Peyer's patch (tissue), 4 donors: ENCODE measurements around the gene UBE2V1. TPM values are rescaled to one million over a fixed set of nuclear protein-coding genes. Genes with fewer than 3 reads are reported as not detected.

Experiments used
- DNase-seq, 3 donors: peaks; one replicate each; pipeline ENCODE4 v3.0.0-alpha.2; 2017 to 2019
- H3K27ac ChIP-seq, 4 donors: fragments of 200-600 bp; sonication (generic); one replicate each; pipeline ENCODE4 v1.5.1; 2016 to 2019
- H3K27me3 ChIP-seq, 2 donors: fragments of 200-600 bp; sonication (generic); one replicate each; pipeline ENCODE4 v1.5.1; 2019
- H3K36me3 ChIP-seq, 3 donors: fragments of 200-600 bp; sonication (generic); one replicate each; pipeline ENCODE4 v1.5.1; 2016 to 2019
- H3K4me1 ChIP-seq, 4 donors: fragments of 200-600 bp; sonication (generic); one replicate each; pipeline ENCODE4 v1.5.1; 2016 to 2019
- H3K4me3 ChIP-seq, 4 donors: fragments of 200-600 bp; sonication (generic); 1 replicate in 3 of 4; 2 replicates in 1 of 4; pipeline ENCODE4 v1.5.1; 2016 to 2019; ENCODE audit warnings: mild to moderate bottlenecking in 1 of 4
- H3K9me3 ChIP-seq, 4 donors: fragments of 200-600 bp; sonication (generic); one replicate each; pipeline ENCODE4 v1.5.1; 2016 to 2019; ENCODE audit warnings: mild to moderate bottlenecking in 1 of 4
- CTCF ChIP-seq, 6 experiments: fragments of 450-650 bp in 4 of 6; fragments of 200-600 bp in 2 of 6; sonication (generic) in 1 of 6; IDR thresholded peaks; one replicate each; pipeline ENCODE4 v1.5.1; 2017 to 2019; ENCODE audit warnings: antibody characterized with exemption in 6 of 6, mild to moderate bottlenecking in 3 of 6, moderate library complexity in 1 of 6
- POLR2A ChIP-seq, 2 donors: fragments of 450-650 bp; IDR thresholded peaks; one replicate each; pipeline ENCODE4 v1.5.1; 2017; ENCODE audit warnings: antibody characterized with exemption in 2 of 2, mild to moderate bottlenecking in 2 of 2, moderate library complexity in 2 of 2
- total RNA-seq, 4 donors: library from RNA; depleted of rRNA; stranded (reverse); fragments of >200 nt; gene quantifications; one replicate each; pipeline ENCODE4 v1.1.0, GENCODE V29; 2016

The UBE2V1 gene
- total RNA-seq, 4 donors from 2014 or later = 94.4 to 111 (median 105) TPM

DNA sequence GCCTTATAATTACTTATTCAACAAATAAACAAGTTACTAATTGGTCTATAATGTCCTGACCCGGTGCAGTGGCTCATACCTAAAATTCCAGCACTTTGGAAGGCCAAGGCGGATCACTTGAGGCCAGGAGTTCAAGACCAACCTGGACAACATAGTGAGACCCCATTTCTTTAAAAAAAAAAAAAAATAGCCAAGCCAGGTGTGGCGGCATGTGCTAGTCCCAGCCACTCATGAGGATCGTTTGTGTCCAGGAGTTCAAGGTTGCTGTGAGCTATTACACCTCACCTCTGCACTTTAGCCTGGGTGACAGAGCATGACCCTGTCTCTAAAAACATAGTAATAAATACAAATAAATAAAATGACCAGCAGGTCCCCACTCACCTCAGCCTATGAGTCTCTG lies 9.8 kb upstream of the UBE2V1 start:
- Histone ChIP-seq H3K4me3 (no peak overlapping the region), H3K36me3 (peaks cover 0 to 31% (median 0%) of the 10 kb centered on the region in 3 donors), H3K27ac (no peak overlapping the region), H3K9me3 (no peaks in the 10 kb centered on the region), H3K4me1 (peaks cover 0 to 12% (median 0%) of the 10 kb centered on the region in 4 donors), H3K27me3 (no peaks in the 10 kb centered on the region)
- TF ChIP-seq CTCF (IDR thresholded peaks at IDR 0.05) (no peak), POLR2A (IDR thresholded peaks at IDR 0.05) (no peak)
- no peak for DNase-seq

DNA sequence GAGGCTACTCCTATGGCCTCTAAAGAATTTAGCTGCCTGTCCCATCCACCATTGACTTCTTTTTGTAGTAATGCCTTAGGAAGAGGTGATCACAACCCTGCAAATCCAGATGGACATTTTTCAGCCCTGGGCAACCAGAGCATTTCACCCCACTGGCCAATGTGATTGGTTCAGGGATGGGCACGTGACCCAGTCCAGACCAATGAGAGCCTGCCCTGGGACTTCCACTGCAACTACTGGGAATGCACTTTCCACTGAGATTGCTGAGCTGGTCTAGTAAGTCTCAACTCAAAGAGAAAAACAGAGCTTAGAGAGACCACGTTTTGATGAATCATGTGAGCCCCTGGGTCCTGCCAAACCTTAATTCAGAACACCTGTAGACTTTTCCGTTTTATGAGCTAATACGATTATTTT lies 8.9 kb upstream of the UBE2V1 start:
- H3K27me3 ChIP-seq = no peaks in the 10 kb centered on the region
- peaks cover 0 to 27% (median 0%) of the 10 kb centered on the region in 3 donors for H3K36me3 ChIP-seq
- TF ChIP-seq CTCF (IDR thresholded peaks at IDR 0.05) = no peak
- no peak for TF ChIP-seq POLR2A (IDR thresholded peaks at IDR 0.05)
- no peak overlapping the region for H3K4me3 ChIP-seq
- no peaks in the 10 kb centered on the region for H3K9me3 ChIP-seq
- peaks cover 0 to 8% (median 0%) of the 10 kb centered on the region in 4 donors for H3K4me1 ChIP-seq
- DNase-seq = no peak
- no peak overlapping the region for H3K27ac ChIP-seq

DNA sequence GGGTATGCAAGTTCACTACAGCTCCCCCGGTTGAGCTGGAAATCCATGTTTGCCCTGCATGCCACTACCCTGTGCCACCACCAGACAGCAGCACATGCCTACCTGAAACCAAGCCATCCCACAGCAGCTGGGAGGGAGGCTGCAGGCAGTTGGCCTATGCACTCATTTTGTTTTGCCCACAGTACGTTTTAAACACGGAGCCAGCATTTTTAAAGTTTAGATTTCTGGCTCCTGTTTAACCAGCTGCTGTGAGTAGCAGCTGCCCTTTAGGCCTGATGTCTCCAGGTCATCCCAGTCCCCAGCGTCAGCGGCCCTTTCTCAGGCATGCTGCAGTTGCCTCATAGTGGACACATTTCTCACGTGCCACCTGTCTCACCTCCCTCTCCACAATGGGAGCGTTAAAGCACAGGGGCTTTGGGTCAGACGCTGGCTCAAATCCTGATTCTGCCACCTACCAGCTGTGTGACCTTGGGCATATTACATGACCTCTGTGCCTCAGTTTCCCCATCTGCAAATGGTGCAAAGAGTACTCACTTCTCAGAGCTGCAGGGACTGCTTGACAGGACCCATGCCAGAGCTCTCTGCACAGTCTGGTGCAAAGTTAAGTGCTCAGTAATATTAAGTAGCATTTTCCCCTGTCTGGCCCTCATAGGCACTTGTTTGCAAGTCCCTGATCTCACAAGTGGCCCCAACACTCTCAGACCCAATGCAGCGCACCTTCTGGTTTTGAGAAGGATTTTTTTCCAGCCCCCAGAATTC lies 8.2 kb upstream of the UBE2V1 start:
- H3K9me3 ChIP-seq = no peaks in the 10 kb centered on the region
- H3K36me3 ChIP-seq = peaks cover 0 to 20% (median 0%) of the 10 kb centered on the region in 3 donors
- no peaks in the 10 kb centered on the region for H3K27me3 ChIP-seq
- H3K27ac ChIP-seq = no peak overlapping the region
- H3K4me3 ChIP-seq = no peak overlapping the region
- TF ChIP-seq POLR2A (IDR thresholded peaks at IDR 0.05) (no peak), CTCF (IDR thresholded peaks at IDR 0.05) (peak; percentile 57 to 96 (median 82))
- peaks cover 0 to 4% (median 0%) of the 10 kb centered on the region in 4 donors for H3K4me1 ChIP-seq
- peak; percentile 41 to 82 (median 77) for DNase-seq

DNA sequence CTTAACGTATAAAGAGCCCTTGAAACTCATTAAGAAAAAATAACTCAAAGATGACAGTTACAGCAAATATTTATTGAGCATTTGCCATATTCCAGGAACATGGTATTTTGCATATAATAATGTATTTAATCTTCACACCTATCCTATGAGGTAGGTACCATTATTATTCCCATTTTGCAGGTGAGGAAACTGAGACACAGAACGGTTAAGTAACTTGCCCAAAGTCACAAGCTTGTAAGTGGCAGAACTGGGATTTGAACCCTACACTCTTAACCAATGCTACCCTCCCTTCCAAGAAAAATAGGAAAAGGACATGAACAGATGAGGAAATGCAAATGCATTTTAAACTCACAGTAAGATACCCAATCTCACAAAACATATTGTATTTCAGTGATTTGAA lies 5.3 kb upstream of the UBE2V1 start:
- TF ChIP-seq POLR2A (IDR thresholded peaks at IDR 0.05) = no peak
- TF ChIP-seq CTCF (IDR thresholded peaks at IDR 0.05) = no peak
- no peaks in the 10 kb centered on the region for H3K27me3 ChIP-seq
- no peaks in the 10 kb centered on the region for H3K36me3 ChIP-seq
- no peak for DNase-seq
- no peak overlapping the region for H3K27ac ChIP-seq
- H3K9me3 ChIP-seq = no peaks in the 10 kb centered on the region
- no peak overlapping the region for H3K4me3 ChIP-seq
- H3K4me1 ChIP-seq = peaks cover 0 to 25% (median 7%) of the 10 kb centered on the region in 4 donors

- TF ChIP-seq POLR2A (IDR thresholded peaks at IDR 0.05) (no peak), CTCF (IDR thresholded peaks at IDR 0.05) (no peak)
- Histone ChIP-seq H3K27me3 (no peaks in the 10 kb centered on the region), H3K27ac (peak overlapping the region; percentile 13 to 77 (median 64)), H3K9me3 (no peaks in the 10 kb centered on the region), H3K4me3 (peak overlapping the region; percentile 23 to 68 (median 42)), H3K36me3 (no peaks in the 10 kb centered on the region), H3K4me1 (peaks cover 6 to 32% (median 13%) of the 10 kb centered on the region in 4 donors)
- peak in 1 of 3 donors; percentile 44 for DNase-seq
These were observed 3.5 kb upstream of the UBE2V1 start for GRCh38 chr20:50116368-50116999.
